HG03175 (cell line): ENCODE measurements around the gene MEGF9.

Experiments
- ATAC-seq: cut with Tn5 transposase; IDR thresholded peaks from one replicate; pipeline ENCODE4 v1.9.1; 2021; ENCODE audit warnings: mild to moderate bottlenecking, moderate library complexity; ENCODE audit not compliant: unreplicated experiment

The MEGF9 gene

GRCh38 chr9:120733190-120733589 is 18.9 kb upstream of the MEGF9 start:
- ATAC-seq = no peak

DNA sequence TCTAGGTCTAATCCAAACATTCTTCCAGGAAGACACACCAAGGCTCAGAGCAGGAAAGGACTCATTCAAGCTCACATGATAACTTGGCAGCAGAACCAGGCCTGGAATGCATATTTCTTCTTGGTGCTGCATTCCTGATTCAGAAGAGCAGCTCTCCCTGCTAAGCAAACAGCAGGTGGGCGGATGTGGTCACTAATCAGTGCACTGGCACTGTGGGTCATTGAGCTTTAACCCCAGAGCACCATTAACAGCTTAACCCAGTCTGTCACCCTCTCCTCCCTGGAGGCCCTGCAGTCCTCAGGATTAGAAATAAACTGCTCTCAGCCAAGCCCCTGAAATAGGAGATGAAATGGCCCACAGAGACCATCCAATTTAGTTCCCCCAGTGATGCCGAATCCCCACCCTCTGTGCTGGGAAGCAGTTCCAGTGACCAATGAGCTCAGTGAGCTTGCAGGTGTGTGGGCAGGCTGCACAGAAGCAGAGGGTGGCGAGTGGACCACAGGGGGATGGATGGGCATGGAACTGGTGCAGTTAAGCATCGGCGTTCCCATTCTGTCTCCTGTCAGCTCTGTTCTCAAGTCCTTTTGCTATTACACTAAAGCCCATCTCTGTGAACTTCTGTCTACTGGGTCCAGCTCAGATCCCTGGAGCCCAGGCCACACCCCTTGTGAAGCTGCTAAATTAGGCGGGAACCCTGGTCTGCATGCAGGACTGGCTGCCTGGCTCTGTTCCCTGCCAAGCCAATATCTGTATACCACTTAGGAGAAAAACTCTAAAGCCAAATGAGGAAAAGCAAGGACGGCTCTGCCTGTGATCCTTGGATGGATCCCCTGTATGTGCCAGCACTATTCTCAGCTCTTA is 16.6 kb upstream of the MEGF9 start:
- ATAC-seq = peak; percentile 64

DNA sequence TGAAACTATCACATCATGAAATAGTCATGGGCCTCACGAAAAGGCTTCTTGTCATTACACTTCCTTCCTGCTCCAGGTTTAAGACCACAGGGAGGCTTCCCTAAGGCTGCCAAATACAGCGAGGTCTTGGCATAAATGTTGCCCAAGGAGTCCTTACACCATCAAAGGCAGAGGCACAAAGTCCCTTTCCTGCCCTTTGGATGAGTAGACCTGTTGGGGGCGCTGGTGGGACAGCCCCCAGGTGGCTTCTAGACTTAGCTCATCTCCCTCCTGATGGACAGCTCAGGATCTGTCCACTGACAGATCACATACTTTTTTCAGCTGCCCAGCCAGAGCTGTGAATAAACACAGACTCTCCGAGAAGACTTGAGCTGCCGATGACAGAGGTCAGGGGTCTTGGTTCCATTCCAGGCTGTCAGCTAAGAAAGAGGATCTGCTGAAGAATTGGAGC is 15.5 kb upstream of the MEGF9 start:
- ATAC-seq = no peak

DNA sequence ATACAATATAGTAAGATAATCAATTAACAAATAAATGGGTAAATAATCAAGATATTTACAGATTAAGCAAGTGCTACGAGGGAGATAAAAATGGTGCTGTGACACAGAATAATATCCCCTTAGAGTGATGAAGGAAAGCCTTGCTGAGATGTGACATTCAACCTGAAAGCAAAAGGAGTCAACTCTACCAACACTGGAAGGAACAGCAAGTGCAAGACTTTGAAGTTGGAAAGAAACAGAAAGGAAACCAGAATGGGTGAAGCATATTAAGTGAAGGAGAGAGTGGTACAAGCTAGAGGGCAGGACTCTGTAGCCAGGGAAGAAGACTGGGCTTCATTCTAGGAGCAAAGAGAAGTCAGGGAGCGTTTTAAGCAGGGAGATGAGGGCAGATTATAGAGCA is 12.2 kb upstream of the MEGF9 start:
- no peak for ATAC-seq

DNA sequence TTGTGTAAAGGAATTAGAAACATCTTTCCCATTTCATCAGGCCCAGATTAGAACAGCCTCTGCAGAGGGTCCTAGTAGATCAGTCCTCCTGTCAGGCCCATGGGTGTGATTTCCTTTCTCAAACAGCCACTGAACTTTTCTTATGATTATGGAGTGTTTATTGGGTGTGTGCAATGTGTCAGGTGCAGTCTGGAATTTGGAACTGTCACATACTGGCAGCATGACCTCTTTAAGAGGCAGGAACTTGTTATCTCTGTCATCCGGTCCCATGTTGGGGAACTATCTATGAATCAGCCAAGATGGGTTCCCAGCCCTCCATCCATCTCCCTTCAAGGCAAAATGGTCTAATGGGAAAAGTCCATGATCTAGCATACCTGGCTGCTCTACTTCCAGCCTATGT is 11.6 kb upstream of the MEGF9 start:
- no peak for ATAC-seq

- ATAC-seq = no peak
Measured at GRCh38 chr9:120724757-120725400, 10.6 kb upstream of the MEGF9 start.

GRCh38 chr9:120723565-120723964 is 9.3 kb upstream of the MEGF9 start:
- ATAC-seq = no peak

DNA sequence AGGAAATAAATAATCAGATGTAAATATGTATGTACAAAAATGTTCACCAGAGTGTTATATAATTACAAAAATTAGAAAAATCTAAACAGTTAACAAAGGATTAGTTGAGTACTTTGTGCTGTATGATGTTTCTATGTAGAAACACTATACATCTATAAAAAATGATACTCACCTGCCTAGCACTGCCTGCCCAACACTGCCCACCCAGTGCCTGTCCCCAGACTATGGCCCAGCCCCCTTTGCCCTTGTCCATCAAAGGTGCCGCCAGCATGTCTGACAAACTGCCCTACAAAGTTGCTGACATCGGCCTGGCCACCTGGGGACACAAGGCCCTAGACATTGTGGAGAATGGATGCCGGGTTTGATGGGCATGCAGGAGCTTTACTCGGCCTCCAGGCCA is 6.1 kb upstream of the MEGF9 start:
- no peak for ATAC-seq

- ATAC-seq = no peak
Measured at GRCh38 chr9:120718316-120718715, 4.0 kb upstream of the MEGF9 start.

GRCh38 chr9:120717176-120717575 is 2.9 kb upstream of the MEGF9 start:
- no peak for ATAC-seq

- ATAC-seq = no peak
Measured at GRCh38 chr9:120716483-120716882, 2.2 kb upstream of the MEGF9 start.

DNA sequence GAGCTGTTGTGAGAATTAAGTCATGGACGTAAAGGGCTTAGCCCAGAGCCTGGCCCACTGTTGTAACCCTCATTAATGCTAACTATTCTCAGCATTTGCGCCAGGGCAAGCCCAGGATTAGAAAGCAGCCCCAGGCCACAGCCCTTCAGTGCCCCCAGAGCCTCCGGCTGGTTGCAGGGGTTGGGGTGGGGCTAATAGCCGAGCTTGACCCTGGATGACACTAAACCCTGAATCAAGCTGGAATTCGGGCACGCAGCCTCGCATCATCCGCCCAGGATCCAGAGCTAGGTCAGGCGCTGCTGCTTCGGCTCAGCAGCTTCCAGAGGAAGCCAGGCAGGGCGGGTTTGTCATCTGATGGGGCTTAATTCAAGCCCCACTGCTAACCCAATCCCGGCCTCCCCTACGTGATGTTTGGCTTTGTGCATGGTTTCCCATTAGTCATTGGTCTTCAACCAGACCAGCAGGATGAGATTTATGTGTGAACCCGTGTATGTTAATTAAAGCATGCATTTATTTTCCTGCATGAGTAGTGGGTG is 1.2 kb upstream of the MEGF9 start:
- ATAC-seq = no peak

- no peak for ATAC-seq
Measured at GRCh38 chr9:120714846-120715388, 647 bp upstream of the MEGF9 start.

DNA sequence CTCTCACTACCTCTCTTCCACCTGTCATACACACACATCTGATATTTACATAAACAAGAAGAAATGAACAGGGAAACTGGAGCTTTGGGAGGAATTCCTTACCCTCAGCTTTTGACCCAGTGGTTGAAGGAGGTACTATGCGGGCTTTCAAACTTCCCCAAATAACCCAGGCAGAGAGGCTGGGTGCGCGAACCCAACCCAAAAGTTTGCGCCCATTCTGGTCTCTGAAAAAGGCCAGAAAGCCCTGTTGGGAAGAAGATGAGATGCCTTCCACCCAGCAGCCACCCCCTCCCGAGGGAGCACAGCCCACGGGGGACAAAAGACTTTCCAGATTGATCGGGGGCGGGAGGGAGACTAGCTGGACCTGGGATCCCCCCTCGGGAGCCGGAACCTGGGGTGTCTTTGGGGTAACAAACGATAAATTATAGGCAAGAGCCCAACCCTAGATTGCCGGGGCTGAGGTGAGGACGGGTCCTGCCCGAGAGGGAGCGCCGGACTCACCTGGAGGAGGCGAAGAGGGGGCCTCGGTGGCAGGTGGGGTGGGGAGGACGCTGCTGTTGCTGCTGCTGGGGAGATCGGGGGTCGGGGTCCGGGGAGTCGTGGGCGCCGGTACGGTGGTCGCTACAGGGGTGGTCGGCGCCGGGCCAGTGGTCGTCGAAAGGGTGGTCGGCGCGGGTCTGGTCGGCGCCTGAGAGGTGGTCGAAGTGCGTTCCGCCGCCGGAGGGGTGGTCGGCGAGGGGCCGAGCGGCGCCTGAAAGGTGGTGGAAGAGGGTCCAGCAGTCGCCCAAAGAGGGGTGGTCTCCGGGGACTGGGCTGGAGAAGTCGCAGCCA is 798 bp downstream of the MEGF9 start:
- no peak for ATAC-seq

GRCh38 chr9:120712539-120713031 is 1.7 kb downstream of the MEGF9 start:
- ATAC-seq = no peak

DNA sequence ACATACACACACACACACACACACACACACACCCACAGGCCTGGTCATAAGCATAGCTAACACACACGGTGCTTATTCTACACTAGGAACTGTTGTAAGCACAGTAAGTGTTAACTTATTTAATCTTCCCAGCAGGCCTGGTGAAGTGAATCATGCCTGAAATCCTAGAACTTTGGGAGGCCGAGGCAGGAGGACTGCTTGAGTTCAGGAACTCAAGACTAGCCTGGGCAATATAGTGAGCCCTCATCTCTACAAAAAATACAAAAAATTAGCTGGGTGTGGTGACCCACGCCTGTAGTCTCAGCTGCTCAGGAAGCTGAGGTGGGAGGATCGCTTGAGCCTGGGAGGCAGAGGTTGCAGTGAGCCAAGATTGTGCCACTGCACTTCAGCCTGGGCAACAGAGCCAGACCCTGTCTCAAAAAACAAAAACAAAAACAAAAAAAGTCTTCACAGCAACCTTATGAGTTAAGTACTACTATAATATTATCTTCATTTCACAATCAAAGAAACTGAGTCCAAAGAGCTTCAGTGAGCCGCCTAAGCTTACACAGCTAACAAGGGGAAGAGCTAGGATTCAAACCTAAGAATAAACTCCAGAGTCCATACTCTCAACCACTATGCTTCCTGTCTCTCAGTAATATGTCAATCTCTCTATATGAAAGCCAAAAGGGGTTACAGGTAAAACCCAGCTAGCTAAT is 2.3 kb downstream of the MEGF9 start:
- ATAC-seq = no peak

GRCh38 chr9:120711354-120711753 is 2.9 kb downstream of the MEGF9 start:
- ATAC-seq = no peak

- no peak for ATAC-seq
Measured at GRCh38 chr9:120710110-120710981, 3.9 kb downstream of the MEGF9 start.

DNA sequence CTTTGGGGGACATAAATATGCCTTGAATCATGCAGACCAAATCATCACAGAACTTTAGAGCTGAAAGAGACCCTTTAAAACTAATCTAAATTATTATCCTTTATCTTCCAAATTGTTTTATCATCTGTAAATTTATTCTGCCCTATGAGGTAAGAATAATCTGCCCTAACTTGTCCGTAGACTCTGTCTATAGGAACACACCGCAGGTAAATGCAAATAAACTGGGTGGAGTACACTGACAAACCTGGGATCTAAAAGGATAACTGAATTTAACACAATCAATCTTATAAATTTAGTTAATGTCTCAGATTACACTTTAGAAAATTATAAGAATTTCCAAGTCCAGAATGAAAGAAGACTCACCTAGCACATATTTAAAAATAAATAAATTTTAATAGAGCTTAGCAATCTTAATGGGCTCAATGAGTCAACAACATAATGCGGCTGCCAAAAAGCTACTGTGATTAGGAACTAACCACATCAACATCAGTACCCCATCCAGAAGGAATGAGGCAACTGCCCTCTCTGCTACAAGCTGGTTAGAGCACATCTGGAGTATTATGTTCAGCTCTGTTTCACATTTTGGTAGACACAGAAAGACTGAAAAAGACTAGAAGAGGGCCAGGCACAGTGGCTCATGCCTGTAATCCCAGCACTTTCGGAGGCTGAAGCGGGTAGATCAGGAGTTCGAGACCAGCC is 5.6 kb downstream of the MEGF9 start:
- ATAC-seq = no peak
